HK-2 (cell line): ENCODE measurements around the gene EVA1A.

Experiments used
- DNase-seq: peaks from one replicate; pipeline ENCODE4 v3.0.0-alpha.2; 2018; ENCODE audit not compliant: unreplicated experiment

Gene EVA1A

DNA sequence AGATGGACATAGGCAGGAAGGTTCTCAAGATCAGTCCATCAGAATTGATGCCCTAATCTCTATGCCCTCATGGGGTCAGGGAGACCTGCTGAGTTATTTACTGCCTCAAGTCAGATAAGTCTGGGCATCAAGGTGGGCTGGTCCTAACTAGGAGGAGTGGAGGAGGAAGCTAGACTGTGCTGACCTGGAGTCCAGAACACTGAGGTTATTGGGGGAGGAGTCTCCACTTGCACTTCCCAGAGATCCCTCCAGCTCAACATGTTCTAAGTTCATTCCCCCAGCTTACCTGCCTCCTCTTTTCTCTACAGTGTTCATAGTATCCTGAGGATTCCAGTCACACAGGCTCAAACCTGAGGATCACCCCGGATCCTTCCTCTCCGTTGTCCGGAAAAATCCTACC lies 19.3 kb downstream of the EVA1A start:
- DNase-seq: no peak

GRCh38 chr2:75540994-75541393 lies 19.7 kb downstream of the EVA1A start:
- no peak for DNase-seq

DNA sequence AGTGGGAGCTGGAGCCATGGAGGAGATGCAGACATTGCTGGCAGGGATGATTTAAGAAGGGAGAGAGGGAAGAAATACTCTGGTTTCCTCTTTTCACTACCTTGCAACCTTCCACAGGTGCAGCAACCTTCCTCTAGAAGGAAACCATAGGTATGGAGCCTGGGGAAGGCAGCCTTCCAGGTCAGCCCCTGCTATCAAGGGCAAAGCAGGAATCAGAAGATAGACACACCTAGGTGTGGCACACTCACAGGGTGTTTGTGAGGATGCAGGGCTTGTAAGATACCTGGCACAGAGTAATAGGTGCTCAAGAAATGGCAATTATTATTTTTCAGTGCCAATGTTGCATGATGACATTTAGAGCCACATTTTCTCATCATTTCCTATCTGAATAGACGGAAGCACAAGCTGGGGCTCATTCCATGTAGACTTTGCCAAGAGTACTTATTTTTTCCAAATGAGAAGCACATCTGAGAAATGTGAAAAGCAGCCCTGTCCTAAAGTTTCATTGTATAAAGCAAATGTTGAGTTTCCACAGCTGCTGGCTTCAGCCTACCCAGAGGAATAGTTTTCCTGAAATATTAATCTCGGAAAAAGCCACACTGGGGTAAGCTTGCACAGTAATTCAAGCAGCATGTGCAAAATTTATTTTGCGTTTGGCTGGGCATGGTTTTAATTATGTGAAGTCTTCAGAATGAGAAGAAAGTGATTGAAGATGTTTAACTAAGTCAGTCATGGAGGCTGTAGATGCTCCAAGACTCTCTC lies 20.6 kb downstream of the EVA1A start:
- DNase-seq: no peak

GRCh38 chr2:75538521-75539490 lies 21.9 kb downstream of the EVA1A start:
- DNase-seq: no peak

GRCh38 chr2:75537658-75538057 lies 23.1 kb downstream of the EVA1A start:
- no peak for DNase-seq

- no peak for DNase-seq
Measured at GRCh38 chr2:75533135-75533534, 27.6 kb downstream of the EVA1A start.

GRCh38 chr2:75532488-75532887 lies 28.3 kb downstream of the EVA1A start:
- no peak for DNase-seq

GRCh38 chr2:75528221-75528977 lies 32.3 kb downstream of the EVA1A start:
- no peak for DNase-seq

GRCh38 chr2:75527676-75528075 lies 33.1 kb downstream of the EVA1A start:
- no peak for DNase-seq

DNA sequence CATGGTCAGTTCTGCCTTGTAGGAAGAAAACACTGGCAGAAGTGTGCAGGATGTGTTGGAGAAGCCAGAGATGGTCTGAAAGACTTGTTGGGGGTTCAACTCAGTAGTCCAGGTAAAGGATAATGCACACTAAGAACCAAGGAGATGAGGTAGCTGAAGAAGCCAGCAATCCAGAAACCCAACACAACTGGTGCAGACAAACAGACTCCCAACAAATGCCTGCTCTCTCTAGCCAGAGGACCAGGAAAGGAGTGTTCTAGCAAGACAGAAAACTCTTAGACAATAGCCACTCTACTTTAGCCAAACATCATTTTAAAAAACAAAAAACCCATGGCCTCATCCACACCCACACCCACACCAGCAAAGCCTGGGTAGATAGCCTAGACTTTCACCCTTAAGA lies 33.9 kb downstream of the EVA1A start:
- DNase-seq: no peak

DNA sequence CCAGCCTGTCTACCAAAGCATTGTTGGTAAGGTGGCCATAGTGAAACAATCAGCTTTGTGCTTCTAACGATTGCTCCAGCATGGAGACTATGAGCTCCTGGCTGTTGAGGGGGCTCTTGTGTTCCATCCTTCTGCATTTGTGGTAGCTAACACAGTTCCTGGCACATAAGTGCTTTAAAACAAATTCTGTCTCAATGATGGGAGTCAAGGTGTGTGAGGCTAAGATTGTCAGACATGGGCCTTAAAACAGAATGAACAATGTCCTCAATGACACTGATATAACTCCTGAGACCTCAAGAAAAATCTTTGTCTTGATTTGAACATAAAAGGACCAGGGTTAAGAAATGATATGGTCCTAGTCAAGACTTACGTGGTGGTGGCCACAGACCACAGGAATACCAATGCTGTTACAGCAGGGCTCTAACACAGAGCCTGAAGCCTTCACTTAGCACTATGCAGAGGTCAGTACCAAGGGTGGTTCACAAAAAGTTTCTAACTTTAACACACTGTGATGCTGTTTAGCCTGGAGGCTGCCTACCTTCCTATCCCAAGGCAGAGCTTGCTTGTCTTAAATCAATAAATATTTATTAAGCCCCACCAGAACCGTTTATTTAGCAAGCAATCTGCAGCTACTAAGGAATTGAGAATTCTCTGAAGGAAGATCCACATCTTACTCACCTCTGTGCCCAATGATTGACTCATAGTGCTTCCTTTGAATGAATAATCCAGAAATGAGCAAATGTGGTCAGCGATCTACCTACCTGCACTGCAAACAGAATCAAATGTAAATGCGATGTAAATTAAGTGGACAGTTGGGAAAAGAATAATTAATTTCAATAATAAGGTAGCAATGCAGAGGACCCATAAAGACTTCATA lies 35.1 kb downstream of the EVA1A start:
- DNase-seq: no peak

- no peak for DNase-seq
Measured at GRCh38 chr2:75524276-75524911, 36.3 kb downstream of the EVA1A start.

- DNase-seq: peak; percentile 53
Measured at GRCh38 chr2:75523313-75524275, 37.1 kb downstream of the EVA1A start.

- no peak for DNase-seq
Measured at GRCh38 chr2:75522543-75523312, 38.0 kb downstream of the EVA1A start.

GRCh38 chr2:75521225-75521872 lies 39.4 kb downstream of the EVA1A start:
- DNase-seq: no peak

- no peak for DNase-seq
Measured at GRCh38 chr2:75519843-75520242, 40.9 kb downstream of the EVA1A start.

- DNase-seq: no peak
Measured at GRCh38 chr2:75518638-75519465, 41.9 kb downstream of the EVA1A start.
